Breast epithelium (tissue), 4 donors: ENCODE data around the gene CCL21. TPM values are rescaled to one million over a fixed set of nuclear protein-coding genes. Genes with fewer than 3 reads are reported as not detected.

Experiments used
- DNase-seq, 2 donors: peaks; one replicate each; pipeline ENCODE4 v3.0.0-alpha.2; 2019; ENCODE audit warnings: low spot score in 2 of 2
- H3K27ac ChIP-seq, 2 donors: fragments of 200-600 bp; sonication (generic) in 1 of 2; one replicate each; pipeline ENCODE4 v1.5.1; 2016 to 2019; ENCODE audit warnings: mild to moderate bottlenecking in 1 of 2
- H3K27me3 ChIP-seq, 2 donors: fragments of 200-600 bp; sonication (generic) in 1 of 2; one replicate each; pipeline versions ENCODE4 v1.5.1 to v1.6.0; 2017 to 2019; ENCODE audit warnings: control low read depth in 1 of 2, mild to moderate bottlenecking in 1 of 2
- H3K36me3 ChIP-seq: fragments of 200-600 bp; one replicate; pipeline ENCODE4 v1.5.1; 2019
- H3K4me1 ChIP-seq, 2 donors: fragments of 200-600 bp; sonication (generic); one replicate each; pipeline ENCODE4 v1.5.1; 2016 to 2019; ENCODE audit warnings: control low read depth in 1 of 2
- H3K4me3 ChIP-seq, 3 donors: fragments of 200-600 bp; sonication (generic); 1 replicate in 2 of 3; 2 replicates in 1 of 3; pipeline ENCODE4 v1.5.1; 2016 to 2019; ENCODE audit warnings: mild to moderate bottlenecking in 3 of 3, moderate library complexity in 2 of 3
- H3K9me3 ChIP-seq, 2 donors: fragments of 200-600 bp; sonication (generic) in 1 of 2; one replicate each; pipeline ENCODE4 v1.5.1; 2016 to 2019; ENCODE audit warnings: control low read depth in 1 of 2
- CTCF ChIP-seq, 3 donors: fragments of 450-650 bp; IDR thresholded peaks; one replicate each; pipeline ENCODE4 v1.5.1; 2016 to 2017; ENCODE audit warnings: antibody characterized with exemption in 3 of 3, mild to moderate bottlenecking in 3 of 3, moderate library complexity in 3 of 3
- POLR2A ChIP-seq: fragments of 450-650 bp; IDR thresholded peaks from one replicate; pipeline ENCODE4 v1.6.1; 2016; ENCODE audit warnings: antibody characterized with exemption, mild to moderate bottlenecking, moderate library complexity
- POLR2AphosphoS5 ChIP-seq, 3 donors: sonication (generic); formaldehyde crosslinking; IDR thresholded peaks; one replicate each; pipeline ENCODE4 v1.6.1; 2017; ENCODE audit warnings: antibody characterized with exemption in 3 of 3
- intact Hi-C: fragments of 100-400 bp; cut with DNase I; formaldehyde crosslinking; loops from one replicate; pipeline ENCODE4 v1.15.1; 2023; ENCODE audit warnings: low total_unique reads
- total RNA-seq, 3 donors: library from RNA; depleted of rRNA; stranded (reverse); fragments of >200 nt; gene quantifications; one replicate each; pipeline ENCODE4 v1.1.0, GENCODE V29; 2016

CCL21 gene
- total RNA-seq, 3 donors from 2014 or later = 5.9 to 84.9 (median 12.0) TPM

- Histone ChIP-seq H3K4me3 (no peak overlapping the region), H3K36me3 (no peaks in the 10 kb centered on the region), H3K27me3 (no peaks in the 10 kb centered on the region), H3K4me1 (no peaks in the 10 kb centered on the region), H3K27ac (no peak overlapping the region), H3K9me3 (peaks cover 0 to 2% of the 10 kb centered on the region in 2 donors)
- DNase-seq = no peak
- intact Hi-C loops = no loop called here
- TF ChIP-seq POLR2A (no peak), POLR2AphosphoS5 (IDR thresholded peaks at IDR 0.05) (no peak), CTCF (IDR thresholded peaks at IDR 0.05) (no peak)
Observed at GRCh38 chr9:34671307-34671706, 38.6 kb downstream of the CCL21 start.

- H3K27me3 ChIP-seq = no peaks in the 10 kb centered on the region
- H3K27ac ChIP-seq = no peak overlapping the region
- no peaks in the 10 kb centered on the region for H3K36me3 ChIP-seq
- H3K4me3 ChIP-seq = no peak overlapping the region
- TF ChIP-seq POLR2AphosphoS5 (IDR thresholded peaks at IDR 0.05) (no peak), POLR2A (no peak), CTCF (IDR thresholded peaks at IDR 0.05) (no peak)
- intact Hi-C loops = no loop called here
- no peak for DNase-seq
- H3K4me1 ChIP-seq = no peaks in the 10 kb centered on the region
- H3K9me3 ChIP-seq = peaks cover 0 to 2% of the 10 kb centered on the region in 2 donors
Observed at GRCh38 chr9:34669809-34670562, 40.0 kb downstream of the CCL21 start.

GRCh38 chr9:34665381-34666250 is 44.3 kb downstream of the CCL21 start:
- H3K27me3 ChIP-seq = no peaks in the 10 kb centered on the region
- peak overlapping the region; percentile 67 to 84 (median 74) for H3K4me3 ChIP-seq
- no peaks in the 10 kb centered on the region for H3K36me3 ChIP-seq
- H3K4me1 ChIP-seq = no peaks in the 10 kb centered on the region
- peak overlapping the region; percentile 97 to 98 for H3K27ac ChIP-seq
- DNase-seq = peak; percentile 93 to 96
- intact Hi-C loops = no loop called here
- peaks cover 0 to 2% of the 10 kb centered on the region in 2 donors for H3K9me3 ChIP-seq
- TF ChIP-seq POLR2AphosphoS5 (IDR thresholded peaks at IDR 0.05) (peak; percentile 83 to 94 (median 88)), CTCF (IDR thresholded peaks at IDR 0.05) (peak in 1 of 3 donors; percentile 8), POLR2A (peak; percentile 74)

GRCh38 chr9:34665067-34665380 is 44.9 kb downstream of the CCL21 start:
- Histone ChIP-seq H3K4me3 (peak overlapping the region; percentile 67 to 84 (median 74)), H3K27ac (peak overlapping the region; percentile 97 to 98), H3K4me1 (no peaks in the 10 kb centered on the region), H3K27me3 (no peaks in the 10 kb centered on the region), H3K9me3 (peaks cover 0 to 2% of the 10 kb centered on the region in 2 donors), H3K36me3 (no peaks in the 10 kb centered on the region)
- TF ChIP-seq CTCF (IDR thresholded peaks at IDR 0.05) (no peak), POLR2A (no peak), POLR2AphosphoS5 (IDR thresholded peaks at IDR 0.05) (no peak)
- intact Hi-C loops = no loop called here
- DNase-seq = peak in 1 of 2 donors; percentile 58
